HG03442 (cell line): ENCODE data around the gene SEMA4C.
"Not testable (repeated sequence)": the region's sequence is repeated elsewhere in the genome, so short reads cannot be mapped to it uniquely, and the experiment has no call there.

Source experiments
- ATAC-seq: cut with Tn5 transposase; IDR thresholded peaks from one replicate; pipeline ENCODE4 v1.9.1; 2021; ENCODE audit warnings: mild to moderate bottlenecking, moderate library complexity; ENCODE audit not compliant: unreplicated experiment

Gene SEMA4C

GRCh38 chr2:96898135-96898505, 28.2 kb upstream of the SEMA4C start:
- ATAC-seq = no peak

GRCh38 chr2:96897491-96898134, 27.7 kb upstream of the SEMA4C start:
- ATAC-seq = no peak

DNA sequence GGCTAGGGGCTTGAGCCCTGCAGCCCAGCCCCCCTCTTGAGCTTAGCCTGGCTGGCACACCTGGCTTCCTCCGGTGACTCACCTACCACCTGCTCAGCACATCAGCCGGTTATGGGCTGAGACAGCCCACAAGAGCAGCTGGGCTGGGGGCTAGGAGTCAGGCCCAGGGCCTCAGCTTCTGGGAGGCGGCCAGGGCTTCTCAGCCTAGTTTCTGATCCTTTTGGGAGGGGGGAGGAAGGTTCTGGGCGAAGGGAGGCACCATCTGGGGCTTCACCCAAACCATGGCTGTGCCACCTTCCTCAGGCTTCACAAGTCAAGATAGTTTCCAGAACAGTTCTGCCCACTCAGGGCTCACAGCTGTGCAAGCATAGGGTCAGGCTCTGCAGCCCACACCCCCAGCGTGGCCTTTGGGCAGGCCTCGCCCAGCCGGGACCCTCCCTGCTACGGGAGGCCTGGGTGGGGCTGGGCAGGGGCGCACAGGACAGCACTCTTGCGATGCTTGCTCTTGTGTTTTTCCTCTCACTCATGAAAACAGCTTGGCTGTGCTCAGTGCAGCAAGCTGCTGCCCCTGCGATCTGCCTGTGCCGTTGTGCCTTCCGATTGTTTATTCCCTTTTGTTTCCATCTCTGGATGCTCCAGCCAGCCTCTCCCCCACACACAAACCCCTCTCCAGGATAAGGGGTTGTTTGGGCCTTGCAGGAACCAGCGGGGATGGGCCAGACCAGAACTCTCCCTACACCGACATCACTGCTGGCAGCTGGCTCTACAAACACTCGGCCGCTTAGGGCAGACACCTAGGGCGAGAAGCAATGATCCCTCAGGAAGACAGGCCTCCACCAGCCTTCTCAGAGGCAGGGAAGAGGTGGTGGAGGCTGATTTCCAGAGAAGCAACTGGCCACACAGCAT, 26.1 kb upstream of the SEMA4C start:
- no peak for ATAC-seq

- ATAC-seq = no peak
These were observed 25.3 kb upstream of the SEMA4C start for GRCh38 chr2:96895032-96895745.

DNA sequence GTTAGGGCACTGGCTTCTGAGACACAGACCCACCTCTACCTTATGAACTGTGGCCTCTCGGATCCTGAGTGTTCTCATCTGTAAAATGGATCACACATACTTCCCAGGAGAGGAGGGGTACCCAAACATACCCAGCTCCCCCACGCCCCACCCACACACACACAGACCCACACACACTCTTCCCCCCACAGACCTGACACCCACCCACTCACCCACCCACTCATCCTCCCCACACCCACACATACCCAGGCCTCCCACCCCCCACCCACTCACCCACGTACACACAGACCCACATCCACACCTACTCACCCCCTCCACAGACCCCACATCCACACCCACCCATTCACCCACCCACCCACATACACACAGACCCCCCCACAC, 24.3 kb upstream of the SEMA4C start:
- no peak for ATAC-seq

DNA sequence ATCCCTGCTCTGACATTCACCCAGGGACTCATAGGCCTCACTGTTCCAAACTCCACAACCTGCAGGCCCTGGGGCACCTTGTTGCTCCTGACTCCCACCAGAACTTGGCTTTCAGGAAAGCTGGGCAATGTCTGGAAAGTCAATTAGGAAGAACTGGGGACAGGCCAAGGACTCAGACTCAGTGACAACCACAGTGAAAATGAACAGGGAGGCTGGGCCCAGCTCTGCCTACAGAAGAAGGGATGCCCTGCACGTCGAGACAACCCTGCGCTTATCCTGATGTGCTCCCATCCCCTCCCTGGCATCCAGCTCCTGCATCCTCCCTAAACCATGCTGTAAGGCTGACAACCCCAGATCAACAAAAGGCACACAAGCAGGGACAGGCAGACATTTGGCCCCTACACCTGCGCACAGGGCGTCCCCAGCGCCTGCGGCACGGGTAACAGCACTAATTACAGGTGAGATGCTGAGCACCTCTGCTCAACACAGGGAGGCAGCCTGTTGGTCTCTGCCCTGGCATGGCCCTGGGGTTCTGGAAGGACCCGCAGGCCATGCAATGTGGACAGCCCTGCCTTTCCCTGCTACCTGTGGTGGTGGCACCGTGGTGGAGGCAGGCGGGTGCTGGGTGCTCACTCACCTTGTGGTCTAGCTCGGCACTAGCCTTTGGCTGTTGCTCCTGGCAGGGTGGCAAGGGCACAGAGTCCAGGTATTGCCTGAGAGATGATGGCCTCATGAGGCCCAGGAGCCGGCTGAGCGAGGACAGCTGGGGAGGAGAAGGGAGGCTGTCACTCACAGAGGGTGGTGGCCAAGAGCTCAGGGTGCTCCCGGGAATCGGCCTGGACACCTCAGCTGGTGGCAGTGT, 23.6 kb upstream of the SEMA4C start:
- no peak for ATAC-seq

DNA sequence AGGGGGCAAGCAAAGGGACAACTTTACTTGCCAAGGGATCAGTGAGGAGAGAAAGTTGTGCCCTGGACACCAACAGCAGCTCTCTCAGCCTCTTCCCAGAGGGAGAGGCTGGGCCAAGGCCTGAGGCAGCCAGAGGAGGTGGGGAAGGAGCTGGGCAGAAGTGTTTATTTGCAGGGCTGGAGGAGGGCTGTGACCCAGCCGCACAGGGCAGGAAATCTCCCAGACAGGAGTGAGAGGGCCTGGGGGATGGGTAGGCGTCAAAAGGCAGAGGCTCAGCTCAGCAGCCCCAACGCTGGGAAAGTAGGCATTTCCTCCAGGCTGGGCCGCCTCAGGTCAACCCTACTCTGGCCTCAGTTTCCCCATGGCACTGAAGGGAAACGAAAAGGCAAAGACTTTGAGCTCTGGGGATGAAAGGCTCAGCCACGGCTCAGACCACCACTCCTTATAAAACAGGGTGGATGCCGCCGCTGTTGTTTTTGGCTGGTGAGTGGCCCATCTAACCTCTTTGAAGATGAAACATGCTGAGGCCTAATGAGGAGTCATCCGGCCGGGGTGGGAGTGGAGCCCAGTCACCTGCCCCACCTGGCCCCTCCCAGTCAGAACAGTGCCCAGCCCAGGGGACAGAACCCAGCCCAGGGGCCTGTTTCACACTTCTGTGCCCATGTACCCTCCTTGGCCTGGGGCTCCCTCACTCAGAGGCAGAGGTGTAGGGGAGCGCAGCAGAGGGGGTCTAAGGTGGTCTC, 21.9 kb upstream of the SEMA4C start:
- ATAC-seq = no peak

DNA sequence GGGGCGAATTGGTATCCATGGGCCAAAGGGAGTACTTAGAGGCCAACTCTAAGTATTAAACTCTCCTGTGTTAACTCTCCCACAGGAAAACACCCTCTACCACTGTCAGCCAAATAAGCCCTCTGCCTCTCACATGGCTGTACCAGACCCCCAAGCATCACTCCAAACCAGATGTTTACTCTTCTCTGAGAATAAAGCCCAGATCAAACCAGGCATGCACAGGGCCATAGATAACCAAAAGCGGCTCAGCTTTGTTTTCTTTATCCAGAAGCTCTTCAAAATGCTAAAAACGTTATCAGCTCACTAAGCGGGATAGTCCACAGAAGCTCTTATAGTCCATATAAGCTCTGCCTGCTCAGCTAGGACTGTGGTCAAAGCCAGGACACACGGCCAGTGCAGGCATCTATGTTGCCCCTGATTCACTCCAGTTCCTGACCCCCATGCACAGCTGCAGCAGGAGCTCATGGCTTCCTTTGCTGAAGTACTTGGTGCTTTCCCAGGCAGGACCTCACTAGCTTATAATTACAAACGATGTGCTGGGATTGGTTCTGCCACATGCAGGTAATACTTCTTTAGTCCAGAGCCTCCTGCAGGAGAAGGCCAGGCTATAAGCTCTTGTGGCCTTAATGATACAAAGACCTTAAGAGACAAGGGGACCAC, 21.0 kb upstream of the SEMA4C start:
- ATAC-seq = no peak

- no peak for ATAC-seq
These were observed 20.4 kb upstream of the SEMA4C start for GRCh38 chr2:96890252-96890651.

DNA sequence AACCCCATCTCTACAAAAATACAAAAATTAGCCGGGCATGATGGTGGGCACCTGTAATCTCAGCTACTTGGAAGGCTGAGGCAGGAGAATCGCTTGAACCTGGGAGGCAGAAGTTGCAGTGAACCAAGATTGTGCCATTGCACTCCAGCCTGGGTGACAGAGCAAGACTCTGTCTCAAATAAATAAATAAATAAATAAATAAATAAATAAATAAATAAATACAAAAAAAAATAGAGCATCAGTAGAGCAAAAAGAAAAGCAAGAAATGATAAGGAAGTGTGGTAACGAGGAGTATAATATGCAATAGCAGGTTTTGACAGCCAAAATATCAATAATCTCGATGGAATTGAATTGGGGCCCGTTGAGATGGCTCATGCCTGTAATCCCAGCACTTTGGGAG, 19.6 kb upstream of the SEMA4C start:
- not testable (repeated sequence) for ATAC-seq

DNA sequence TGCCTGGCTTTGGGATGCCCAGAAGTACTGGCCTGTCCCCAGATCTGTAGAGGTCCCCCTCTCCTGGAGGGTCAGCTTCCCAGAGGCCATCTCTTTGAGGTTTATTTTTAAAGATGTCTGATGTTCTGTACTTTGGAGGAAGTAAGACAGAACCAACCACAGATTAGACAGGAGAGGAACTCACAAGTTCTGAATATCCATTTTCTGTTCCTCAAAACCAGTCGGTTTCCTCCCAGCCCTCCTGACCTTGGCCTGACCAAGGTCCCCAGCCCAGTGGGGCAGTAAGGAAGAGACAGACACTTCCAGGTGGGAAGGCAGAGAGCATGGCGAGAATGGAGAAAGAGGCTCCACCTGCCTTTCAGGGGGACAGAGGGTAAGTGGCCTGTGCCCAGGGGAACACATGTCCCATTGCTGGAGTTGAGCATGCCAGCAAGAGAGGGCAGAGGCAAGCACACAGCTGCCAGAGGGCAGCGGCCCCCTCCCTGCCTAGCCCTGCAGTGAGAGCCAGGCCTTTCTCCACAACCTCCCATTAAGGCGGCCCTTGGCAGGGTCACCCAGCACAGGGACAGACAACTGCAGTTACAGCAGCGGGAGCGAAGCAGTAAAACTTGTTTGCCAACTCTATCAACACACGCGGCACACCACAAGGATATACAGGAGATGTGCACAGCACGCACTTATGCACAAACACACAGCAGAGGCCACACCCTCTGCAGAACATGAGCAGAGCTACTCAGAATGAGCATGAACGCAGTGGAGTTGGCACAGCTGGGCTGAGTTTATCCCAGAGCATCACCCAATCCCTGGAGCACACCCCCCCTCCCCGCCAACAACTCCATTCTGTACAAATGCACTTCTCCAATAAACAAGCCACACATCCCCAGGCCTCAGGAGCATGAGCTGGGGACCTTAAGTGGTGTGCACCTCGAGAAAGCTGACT, 18.5 kb upstream of the SEMA4C start:
- ATAC-seq = no peak

- ATAC-seq = no peak
These were observed 17.7 kb upstream of the SEMA4C start for GRCh38 chr2:96887493-96888012.

DNA sequence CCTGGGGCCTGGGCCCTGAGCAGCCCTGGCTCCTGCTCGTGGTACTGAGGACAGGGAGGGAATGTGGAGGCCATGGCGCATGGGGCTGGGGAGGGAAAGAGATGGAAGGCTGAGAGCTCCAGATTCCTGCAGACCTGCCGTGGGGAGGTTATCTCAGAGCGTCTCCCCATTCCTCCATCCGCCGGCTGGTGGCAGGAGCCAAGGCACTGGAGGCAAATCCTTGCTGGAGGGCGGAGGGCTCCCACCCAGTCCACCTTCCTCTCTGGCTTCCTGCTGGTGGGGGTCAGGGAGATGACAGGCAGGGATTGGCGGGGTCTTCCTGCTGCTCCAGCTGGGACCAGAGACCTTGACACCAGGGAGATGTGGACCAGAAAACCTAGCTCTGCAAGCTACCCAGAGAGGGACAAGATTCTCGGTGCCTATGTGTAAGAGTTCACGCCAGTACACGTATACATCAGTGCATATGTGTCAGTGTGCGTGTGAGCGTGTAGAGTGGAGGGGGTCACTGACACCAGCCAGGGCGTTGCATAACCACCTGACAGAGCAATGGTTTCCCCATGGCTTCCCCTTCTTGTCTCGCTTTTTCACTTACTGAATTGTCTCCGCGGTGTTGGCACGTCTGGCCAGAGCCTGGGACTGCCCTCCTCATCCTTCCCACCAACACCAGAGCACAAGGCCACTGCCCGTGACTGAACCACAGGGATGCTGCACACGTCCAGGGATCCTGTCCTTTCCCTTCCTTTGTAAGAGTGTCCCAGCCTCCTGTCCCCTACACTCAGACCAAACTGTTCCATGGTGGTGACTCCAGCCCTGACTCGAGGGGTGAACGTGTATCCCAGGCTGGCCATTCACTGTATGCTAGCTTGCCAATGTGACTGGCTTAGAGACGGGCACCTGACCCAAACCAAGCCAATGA, 15.8 kb upstream of the SEMA4C start:
- no peak for ATAC-seq

GRCh38 chr2:96884299-96885094, 14.6 kb upstream of the SEMA4C start:
- ATAC-seq = no peak

- ATAC-seq = no peak
These were observed 13.4 kb upstream of the SEMA4C start for GRCh38 chr2:96883306-96883705.

DNA sequence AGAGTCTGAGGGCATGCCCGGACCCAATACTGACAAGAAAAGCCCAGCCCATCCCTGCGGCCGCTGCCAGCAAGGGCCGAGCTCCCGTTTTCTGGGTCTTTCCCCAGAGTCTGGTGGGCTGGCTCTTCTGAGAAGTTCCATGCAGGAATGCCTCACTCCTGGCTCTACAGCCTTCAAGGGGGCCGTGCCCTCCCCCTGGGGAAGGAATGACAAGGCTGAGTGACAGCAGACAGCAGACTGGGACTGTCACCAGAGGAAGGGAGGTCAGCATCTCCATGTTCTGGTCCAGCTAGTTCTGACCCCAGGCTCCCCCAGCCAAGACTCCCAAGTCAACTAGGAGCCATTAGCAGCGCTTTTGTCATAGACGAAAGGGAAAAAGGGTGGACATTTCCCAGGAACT, 13.0 kb upstream of the SEMA4C start:
- ATAC-seq = no peak
